Measurements from ENCODE around the gene MAP7.

- TF ChIP-seq POLR2AphosphoS5 (IDR thresholded peaks at IDR 0.05; ENCODE audit: low read depth, low read length) (no peak), POLR2A (IDR thresholded peaks at IDR 0.05; ENCODE audit: low read depth, low read length) (no peak)
These were observed 189.4 kb downstream of the MAP7 start for GRCh38 chr6:136360783-136361182.

All from GM12892 (cell line).